Transverse colon (tissue), 3 donors: ENCODE measurements around the gene COPZ1.
A peak's percentile ranks its signal among the peaks of the same experiment; 100 is the strongest.

Experiments used
- CTCF ChIP-seq, 5 experiments: fragments of 200-600 bp in 3 of 5; fragments of 450-650 bp in 2 of 5; sonication (generic) in 3 of 5; IDR thresholded peaks; 1 replicate in 2 of 5; 2 replicates in 3 of 5; pipeline ENCODE4 v1.5.1; 2016 to 2017; ENCODE audit warnings: antibody characterized with exemption in 5 of 5, inconsistent platforms in 3 of 5, mild to moderate bottlenecking in 2 of 5, moderate library complexity in 1 of 5
- POLR2A ChIP-seq: fragments of 450-650 bp; IDR thresholded peaks from one replicate; pipeline ENCODE4 v1.6.1; 2016; ENCODE audit warnings: antibody characterized with exemption, mild to moderate bottlenecking, moderate library complexity

- TF ChIP-seq POLR2A = no peak
- peak; percentile 67 to 87 (median 80) for TF ChIP-seq CTCF (IDR thresholded peaks at IDR 0.05)
Measured at GRCh38 chr12:54294152-54294952, 30.6 kb upstream of the COPZ1 start.
